Gastroesophageal sphincter (tissue), 3 donors: Measurements from ENCODE around the gene KCNE2.

Experiments
- EP300 ChIP-seq: sonication (generic); formaldehyde crosslinking; IDR thresholded peaks from one replicate; pipeline ENCODE4 v1.6.1; 2017; ENCODE audit warnings: antibody characterized with exemption, mild to moderate bottlenecking
- POLR2AphosphoS5 ChIP-seq: sonication (generic); formaldehyde crosslinking; IDR thresholded peaks from one replicate; pipeline ENCODE4 v1.6.1; 2017; ENCODE audit warnings: antibody characterized with exemption
- TF ChIP-seq, protein P1 (sequence below), 4 experiments: fragments of 200-600 bp in 2 of 4; fragments of 450-650 bp in 2 of 4; sonication (generic) in 1 of 4; IDR thresholded peaks; one replicate each; pipeline ENCODE4 v1.5.1; 2017 to 2019; ENCODE audit warnings: antibody characterized with exemption in 4 of 4, mild to moderate bottlenecking in 2 of 4, moderate library complexity in 2 of 4

DNA sequence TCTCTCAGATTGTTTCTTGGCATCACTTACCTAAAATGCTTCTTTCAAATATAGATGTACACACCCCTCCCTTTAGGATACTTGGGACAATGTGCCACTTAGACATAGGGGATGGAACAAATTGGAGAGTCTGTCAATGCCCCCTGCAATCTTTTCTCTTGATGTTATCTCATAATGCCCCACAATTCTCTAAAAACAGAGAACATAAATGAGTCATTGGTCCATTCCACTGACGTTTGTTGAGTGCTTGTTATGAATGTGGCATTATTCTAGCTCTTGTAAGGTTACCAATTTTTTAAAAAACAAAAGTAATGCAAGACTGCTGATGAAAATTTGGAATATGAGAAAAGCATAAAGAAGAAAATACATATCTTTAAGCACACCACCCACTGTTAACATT, 5.9 kb downstream of the KCNE2 start:
- TF ChIP-seq, protein P1, sequence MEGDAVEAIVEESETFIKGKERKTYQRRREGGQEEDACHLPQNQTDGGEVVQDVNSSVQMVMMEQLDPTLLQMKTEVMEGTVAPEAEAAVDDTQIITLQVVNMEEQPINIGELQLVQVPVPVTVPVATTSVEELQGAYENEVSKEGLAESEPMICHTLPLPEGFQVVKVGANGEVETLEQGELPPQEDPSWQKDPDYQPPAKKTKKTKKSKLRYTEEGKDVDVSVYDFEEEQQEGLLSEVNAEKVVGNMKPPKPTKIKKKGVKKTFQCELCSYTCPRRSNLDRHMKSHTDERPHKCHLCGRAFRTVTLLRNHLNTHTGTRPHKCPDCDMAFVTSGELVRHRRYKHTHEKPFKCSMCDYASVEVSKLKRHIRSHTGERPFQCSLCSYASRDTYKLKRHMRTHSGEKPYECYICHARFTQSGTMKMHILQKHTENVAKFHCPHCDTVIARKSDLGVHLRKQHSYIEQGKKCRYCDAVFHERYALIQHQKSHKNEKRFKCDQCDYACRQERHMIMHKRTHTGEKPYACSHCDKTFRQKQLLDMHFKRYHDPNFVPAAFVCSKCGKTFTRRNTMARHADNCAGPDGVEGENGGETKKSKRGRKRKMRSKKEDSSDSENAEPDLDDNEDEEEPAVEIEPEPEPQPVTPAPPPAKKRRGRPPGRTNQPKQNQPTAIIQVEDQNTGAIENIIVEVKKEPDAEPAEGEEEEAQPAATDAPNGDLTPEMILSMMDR (IDR thresholded peaks at IDR 0.05) = no peak
- no peak for TF ChIP-seq POLR2AphosphoS5
- TF ChIP-seq EP300 = no peak
